H9 (cell line): Measurements from ENCODE around the gene CPE. TPM values are rescaled to one million over a fixed set of nuclear protein-coding genes. Genes with fewer than 3 reads are reported as not detected.

Experiments
- DNase-seq: peaks from one replicate; pipeline ENCODE4 v3.0.0-alpha.2; 2017
- H2AFZ ChIP-seq: one replicate; pipeline ENCODE4 v1.6.1; 2013; ENCODE audit warnings: mild to moderate bottlenecking, low read length, control low read depth, moderate library complexity
- H2AK5ac ChIP-seq: 2 replicates; pipeline ENCODE4 v1.6.1; 2013; ENCODE audit warnings: low read length, control low read depth, mixed read lengths; ENCODE audit not compliant: insufficient read length
- H2BK120ac ChIP-seq: one replicate; pipeline ENCODE4 v1.6.1; 2013; ENCODE audit warnings: low read depth, mild to moderate bottlenecking, low read length, control low read depth, inconsistent platforms; ENCODE audit not compliant: poor library complexity, severe bottlenecking
- H2BK12ac ChIP-seq: 2 replicates; pipeline ENCODE4 v1.6.1; 2013; ENCODE audit warnings: low read length, control low read depth, mixed read lengths, low read depth; ENCODE audit not compliant: insufficient read length
- H2BK15ac ChIP-seq: 2 replicates; pipeline ENCODE4 v1.6.1; 2013; ENCODE audit warnings: low read depth, low read length, control low read depth
- H2BK20ac ChIP-seq: one replicate; pipeline ENCODE4 v1.6.1; 2013; ENCODE audit warnings: low read depth, mild to moderate bottlenecking, low read length, control low read depth, inconsistent platforms; ENCODE audit not compliant: poor library complexity, severe bottlenecking
- H2BK5ac ChIP-seq: 2 replicates; pipeline ENCODE4 v1.6.1; 2013; ENCODE audit warnings: low read length, control low read depth, mixed read lengths; ENCODE audit not compliant: insufficient read length
- H3K14ac ChIP-seq: 2 replicates; pipeline ENCODE4 v1.6.1; 2013; ENCODE audit warnings: low read length, control low read depth; ENCODE audit not compliant: insufficient read depth
- H3K18ac ChIP-seq: 2 replicates; pipeline ENCODE4 v1.6.1; 2013; ENCODE audit warnings: low read depth, mild to moderate bottlenecking, mixed read lengths, low read length, control low read depth; ENCODE audit not compliant: insufficient read length
- H3K23ac ChIP-seq: 2 replicates; pipeline ENCODE4 v1.6.1; 2013; ENCODE audit warnings: low read length, control low read depth, mixed read lengths, low read depth; ENCODE audit not compliant: insufficient read length
- H3K23me2 ChIP-seq: 2 replicates; pipeline ENCODE4 v1.6.1; 2013; ENCODE audit warnings: low read depth, mild to moderate bottlenecking, mixed read lengths, low read length, control low read depth; ENCODE audit not compliant: insufficient read length, poor library complexity, severe bottlenecking
- H3K27ac ChIP-seq: 2 replicates; pipeline ENCODE4 v1.5.1; 2013; ENCODE audit warnings: low read length, control low read depth, mixed read lengths, low read depth; ENCODE audit not compliant: insufficient read length
- H3K27me3 ChIP-seq: 2 replicates; pipeline ENCODE4 v1.6.1; 2013; ENCODE audit warnings: low read length, control low read depth, inconsistent platforms; ENCODE audit not compliant: insufficient read depth
- H3K4ac ChIP-seq: 2 replicates; pipeline ENCODE4 v1.6.1; 2013; ENCODE audit warnings: low read depth, mild to moderate bottlenecking, control low read depth, inconsistent platforms, low read length, moderate library complexity
- H3K4me1 ChIP-seq: 2 replicates; pipeline ENCODE4 v1.6.1; 2013; ENCODE audit warnings: low read length, control low read depth, inconsistent platforms; ENCODE audit not compliant: insufficient read depth
- H3K4me2 ChIP-seq: 2 replicates; pipeline ENCODE4 v1.6.1; 2013; ENCODE audit warnings: low read length, control low read depth, mixed read lengths; ENCODE audit not compliant: insufficient read length, insufficient read depth
- H3K56ac ChIP-seq: 2 replicates; pipeline ENCODE4 v1.6.1; 2013; ENCODE audit warnings: low read depth, mild to moderate bottlenecking, mixed read lengths, low read length, control low read depth; ENCODE audit not compliant: insufficient read length
- H3K79me1 ChIP-seq: 2 replicates; pipeline ENCODE4 v1.6.1; 2013; ENCODE audit warnings: low read depth, mild to moderate bottlenecking, moderate library complexity, low read length, control low read depth, inconsistent platforms; ENCODE audit not compliant: insufficient read depth, poor library complexity, severe bottlenecking
- H3K79me2 ChIP-seq: 2 replicates; pipeline ENCODE4 v1.6.1; 2013; ENCODE audit warnings: low read length, control low read depth, inconsistent platforms; ENCODE audit not compliant: insufficient read depth
- H3K9ac ChIP-seq: 2 replicates; pipeline ENCODE4 v1.6.1; 2013; ENCODE audit warnings: low read length, control low read depth, mixed read lengths; ENCODE audit not compliant: insufficient read length; ENCODE audit errors: extremely low read depth
- H3K9me3 ChIP-seq: one replicate; pipeline ENCODE4 v1.6.1; 2013; ENCODE audit warnings: low read depth, low read length, inconsistent platforms; ENCODE audit not compliant: control insufficient read depth
- H3T11ph ChIP-seq: one replicate; pipeline ENCODE4 v1.6.1; 2013; ENCODE audit warnings: mild to moderate bottlenecking, low read length, control low read depth, inconsistent platforms
- H4K20me1 ChIP-seq: one replicate; pipeline ENCODE4 v1.6.1; 2013; ENCODE audit not compliant: control insufficient read depth, insufficient read length, insufficient read depth
- H4K5ac ChIP-seq: 2 replicates; pipeline ENCODE4 v1.6.1; 2013; ENCODE audit warnings: low read depth, mild to moderate bottlenecking, mixed read lengths, low read length, control low read depth; ENCODE audit not compliant: insufficient read length
- H4K8ac ChIP-seq: replicated peaks from 2 replicates; pipeline ENCODE4 v1.6.1; 2013; ENCODE audit warnings: low read length, control low read depth, mixed read lengths, low read depth; ENCODE audit not compliant: insufficient read length
- H4K91ac ChIP-seq: 2 replicates; pipeline ENCODE4 v1.6.1; 2013; ENCODE audit warnings: low read depth, mild to moderate bottlenecking, moderate library complexity, mixed read lengths, low read length, control low read depth; ENCODE audit not compliant: insufficient read length
- H3K27ac Mint-ChIP-seq, 3 experiments: 2 replicates in 2 of 3; 3 replicates in 1 of 3; pipeline ENCODE4 v1.8.0; 2020 to 2021; ENCODE audit warnings: mixed read lengths in 3 of 3, mild to moderate bottlenecking in 1 of 3, moderate library complexity in 1 of 3
- H3K27me3 Mint-ChIP-seq: 2 replicates; pipeline ENCODE4 v1.8.0; 2021; ENCODE audit warnings: low read depth, mild to moderate bottlenecking, moderate library complexity, mixed read lengths
- H3K36me3 Mint-ChIP-seq, 3 experiments: 2 replicates in 2 of 3; 3 replicates in 1 of 3; pipeline ENCODE4 v1.8.0; 2020 to 2021; ENCODE audit warnings: low read depth in 3 of 3, mixed read lengths in 3 of 3; ENCODE audit not compliant: insufficient read depth in 1 of 3
- H3K4me1 Mint-ChIP-seq, 2 experiments: 2 replicates each; pipeline ENCODE4 v1.8.0; 2020; ENCODE audit warnings: mixed read lengths in 2 of 2
- H3K4me3 Mint-ChIP-seq, 2 experiments: 2 replicates in 1 of 2; 3 replicates in 1 of 2; pipeline ENCODE4 v1.8.0; 2020 to 2021; ENCODE audit warnings: mild to moderate bottlenecking in 2 of 2, mixed read lengths in 2 of 2, moderate library complexity in 1 of 2
- H3K9me3 Mint-ChIP-seq, 2 experiments: 2 replicates in 1 of 2; 3 replicates in 1 of 2; pipeline ENCODE4 v1.8.0; 2020; ENCODE audit warnings: mild to moderate bottlenecking in 2 of 2, mixed read lengths in 2 of 2, moderate library complexity in 1 of 2
- CTCF ChIP-seq: fragments of 200-600 bp; sonication (generic); conservative IDR thresholded peaks from 3 replicates; pipeline ENCODE4 v1.8.0; 2021; ENCODE audit warnings: antibody characterized with exemption, mild to moderate bottlenecking
- WGBS: extraction: QIAGEN DNeasy Blood & Tissue Kit; methylation state at CpG from one replicate; pipeline ENCODE4 v1.1.7; 2013; ENCODE audit warnings: missing lambda C conversion rate, low lambda C conversion rate, mixed read lengths; ENCODE audit not compliant: insufficient read length; ENCODE audit errors: extremely low coverage; 5-methylcytosine and 5-hydroxymethylcytosine counted together
- total RNA-seq: library from RNA; stranded (reverse); gene quantifications from 2 replicates; pipeline ENCODE4 v1.2.1, GENCODE V29; 2021

CPE gene
- total RNA-seq, 1 experiment from 2014 or later, result 10.0 TPM

- no peak overlapping the region for H3K18ac ChIP-seq
- no peak overlapping the region for H3K4me3 Mint-ChIP-seq
- no peak overlapping the region for H2BK12ac ChIP-seq
- H3K4me2 ChIP-seq, result no peak overlapping the region
- no peak overlapping the region for H3K4ac ChIP-seq
- H4K91ac ChIP-seq, result no peak overlapping the region
- H2AFZ ChIP-seq, result no peak overlapping the region
- H3K27me3 Mint-ChIP-seq, result no peaks in the 10 kb centered on the region
- H3K79me1 ChIP-seq, result no peaks in the 10 kb centered on the region
- no peak overlapping the region for H4K8ac ChIP-seq
- H3K9me3 Mint-ChIP-seq, result no peaks in the 10 kb centered on the region; a peak in 1 of 5 replicates
- H3K27ac ChIP-seq, result no peak overlapping the region
- no peak overlapping the region for H4K5ac ChIP-seq
- H4K20me1 ChIP-seq, result no peaks in the 10 kb centered on the region
- DNase-seq, result no peak
- H2BK120ac ChIP-seq, result no peak overlapping the region
- no peak overlapping the region for H2BK5ac ChIP-seq
- no peak overlapping the region for H3K56ac ChIP-seq
- H2AK5ac ChIP-seq, result no peak overlapping the region
- no CpG with 5 or more reads among the region's 4 CpGs for WGBS
- H3K23ac ChIP-seq, result no peak overlapping the region
- H3T11ph ChIP-seq, result no peak overlapping the region
- no peaks in the 10 kb centered on the region for H3K23me2 ChIP-seq
- H3K79me2 ChIP-seq, result no peaks in the 10 kb centered on the region
- H3K27ac Mint-ChIP-seq, result no peak overlapping the region
- H3K9me3 ChIP-seq, result no peaks in the 10 kb centered on the region
- H3K14ac ChIP-seq, result no peak overlapping the region
- H2BK20ac ChIP-seq, result no peak overlapping the region
- no peaks in the 10 kb centered on the region for H3K36me3 Mint-ChIP-seq
- peaks cover 0 to 6% of the 10 kb centered on the region in 2 experiments; a peak in 1 of 4 replicates for H3K4me1 Mint-ChIP-seq
- no peak overlapping the region for H3K9ac ChIP-seq
- TF ChIP-seq CTCF, result no peak
- H2BK15ac ChIP-seq, result no peak overlapping the region
- H3K4me1 ChIP-seq, result no peaks in the 10 kb centered on the region
- H3K27me3 ChIP-seq, result no peaks in the 10 kb centered on the region
These were observed 69.9 kb downstream of the CPE start for GRCh38 chr4:165448700-165449099.
